HG03135 (cell line): ENCODE measurements around the gene NFYB.
"Not testable (repeated sequence)": the region's sequence is repeated elsewhere in the genome, so short reads cannot be mapped to it uniquely, and the experiment has no call there.

Experiments used
- ATAC-seq: cut with Tn5 transposase; IDR thresholded peaks from one replicate; pipeline ENCODE4 v1.9.1; 2021; ENCODE audit warnings: mild to moderate bottlenecking, moderate library complexity; ENCODE audit not compliant: unreplicated experiment

Gene NFYB

GRCh38 chr12:104163028-104163427 lies 25.0 kb upstream of the NFYB start:
- not testable (repeated sequence) for ATAC-seq

- ATAC-seq, result no peak
Measured at GRCh38 chr12:104155711-104156555, 17.9 kb upstream of the NFYB start.

- no peak for ATAC-seq
Measured at GRCh38 chr12:104154806-104155205, 16.8 kb upstream of the NFYB start.

GRCh38 chr12:104154286-104154685 lies 16.3 kb upstream of the NFYB start:
- no peak for ATAC-seq

- no peak for ATAC-seq
Measured at GRCh38 chr12:104152685-104153241, 14.8 kb upstream of the NFYB start.

GRCh38 chr12:104150416-104150815 lies 12.4 kb upstream of the NFYB start:
- no peak for ATAC-seq

GRCh38 chr12:104147346-104147745 lies 9.3 kb upstream of the NFYB start:
- no peak for ATAC-seq

- no peak for ATAC-seq
Measured at GRCh38 chr12:104143918-104144317, 5.9 kb upstream of the NFYB start.

- no peak for ATAC-seq
Measured at GRCh38 chr12:104143002-104143401, 5.0 kb upstream of the NFYB start.

GRCh38 chr12:104142543-104142942 lies 4.5 kb upstream of the NFYB start:
- no peak for ATAC-seq

- ATAC-seq, result no peak
Measured at GRCh38 chr12:104138797-104139152, 765 bp upstream of the NFYB start.

GRCh38 chr12:104137001-104137901 lies 759 bp downstream of the NFYB start:
- peak; percentile 30 for ATAC-seq

GRCh38 chr12:104136577-104136976 lies 1.4 kb downstream of the NFYB start:
- no peak for ATAC-seq

GRCh38 chr12:104134882-104135281 lies 3.1 kb downstream of the NFYB start:
- ATAC-seq, result no peak

- ATAC-seq, result no peak
Measured at GRCh38 chr12:104133866-104134265, 4.1 kb downstream of the NFYB start.

- no peak for ATAC-seq
Measured at GRCh38 chr12:104133321-104133720, 4.7 kb downstream of the NFYB start.

GRCh38 chr12:104132351-104132956 lies 5.6 kb downstream of the NFYB start:
- ATAC-seq, result no peak

GRCh38 chr12:104131609-104132008 lies 6.4 kb downstream of the NFYB start:
- no peak for ATAC-seq

- ATAC-seq, result no peak
Measured at GRCh38 chr12:104130760-104131159, 7.2 kb downstream of the NFYB start.

GRCh38 chr12:104126548-104126947 lies 11.5 kb downstream of the NFYB start:
- ATAC-seq, result no peak

GRCh38 chr12:104122298-104122697 lies 15.7 kb downstream of the NFYB start:
- ATAC-seq, result no peak
